ENCODE measurements around the gene CRYBG2.

- TF ChIP-seq POLR2A (IDR thresholded peaks at IDR 0.05) (no peak), CTCF (IDR thresholded peaks at IDR 0.05) (no peak), POLR2AphosphoS5 (IDR thresholded peaks at IDR 0.05) (no peak)
These were observed 7.7 kb upstream of the CRYBG2 start for GRCh38 chr1:26361605-26362122.
